ENCODE results near the gene RARS2. TPM values are rescaled to one million over a fixed set of nuclear protein-coding genes. Genes with fewer than 3 reads are reported as not detected.
"Not testable (repeated sequence)": the region's sequence is repeated elsewhere in the genome, so short reads cannot be mapped to it uniquely, and the experiment has no call there.

Gene RARS2
- total RNA-seq, 1 donor from 2014 or later, result 45.8 TPM

DNA sequence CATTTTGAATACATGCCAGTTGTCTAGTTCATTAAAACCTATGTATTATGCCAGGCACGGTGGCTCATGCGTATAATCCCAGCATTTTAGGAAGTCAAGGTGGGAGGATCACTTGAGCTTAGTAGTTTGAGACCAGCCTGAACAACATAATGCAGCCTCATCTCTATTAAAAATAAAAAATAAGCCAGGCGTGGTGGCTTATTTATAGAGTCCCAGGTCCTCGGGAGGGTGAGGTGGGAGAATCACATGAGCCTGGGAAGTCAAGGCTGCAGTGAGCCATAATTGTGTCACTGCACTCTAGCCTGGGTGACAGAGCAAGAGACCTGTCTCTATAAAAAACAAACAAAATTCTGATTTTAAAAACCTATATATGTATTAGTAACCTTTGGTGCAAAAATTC lies 27.6 kb upstream of the RARS2 start:
- Mint-ChIP-seq H3K9me3 (ENCODE audit: unreplicated experiment) (peaks cover 5% of the 10 kb centered on the region), H3K27me3 (ENCODE audit: unreplicated experiment) (no peaks in the 10 kb centered on the region), H3K36me3 (ENCODE audit: low read depth, unreplicated experiment) (peaks cover 16% of the 10 kb centered on the region), H3K27ac (ENCODE audit: unreplicated experiment) (no peak overlapping the region), H3K4me1 (ENCODE audit: unreplicated experiment) (peaks cover 5% of the 10 kb centered on the region), H3K4me3 (ENCODE audit: unreplicated experiment) (no peak overlapping the region)
- no peak for DNase-seq (ENCODE audit: low spot score)
- TF ChIP-seq, protein P1, sequence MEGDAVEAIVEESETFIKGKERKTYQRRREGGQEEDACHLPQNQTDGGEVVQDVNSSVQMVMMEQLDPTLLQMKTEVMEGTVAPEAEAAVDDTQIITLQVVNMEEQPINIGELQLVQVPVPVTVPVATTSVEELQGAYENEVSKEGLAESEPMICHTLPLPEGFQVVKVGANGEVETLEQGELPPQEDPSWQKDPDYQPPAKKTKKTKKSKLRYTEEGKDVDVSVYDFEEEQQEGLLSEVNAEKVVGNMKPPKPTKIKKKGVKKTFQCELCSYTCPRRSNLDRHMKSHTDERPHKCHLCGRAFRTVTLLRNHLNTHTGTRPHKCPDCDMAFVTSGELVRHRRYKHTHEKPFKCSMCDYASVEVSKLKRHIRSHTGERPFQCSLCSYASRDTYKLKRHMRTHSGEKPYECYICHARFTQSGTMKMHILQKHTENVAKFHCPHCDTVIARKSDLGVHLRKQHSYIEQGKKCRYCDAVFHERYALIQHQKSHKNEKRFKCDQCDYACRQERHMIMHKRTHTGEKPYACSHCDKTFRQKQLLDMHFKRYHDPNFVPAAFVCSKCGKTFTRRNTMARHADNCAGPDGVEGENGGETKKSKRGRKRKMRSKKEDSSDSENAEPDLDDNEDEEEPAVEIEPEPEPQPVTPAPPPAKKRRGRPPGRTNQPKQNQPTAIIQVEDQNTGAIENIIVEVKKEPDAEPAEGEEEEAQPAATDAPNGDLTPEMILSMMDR (IDR thresholded peaks at IDR 0.05; ENCODE audit: unreplicated experiment), result no peak

DNA sequence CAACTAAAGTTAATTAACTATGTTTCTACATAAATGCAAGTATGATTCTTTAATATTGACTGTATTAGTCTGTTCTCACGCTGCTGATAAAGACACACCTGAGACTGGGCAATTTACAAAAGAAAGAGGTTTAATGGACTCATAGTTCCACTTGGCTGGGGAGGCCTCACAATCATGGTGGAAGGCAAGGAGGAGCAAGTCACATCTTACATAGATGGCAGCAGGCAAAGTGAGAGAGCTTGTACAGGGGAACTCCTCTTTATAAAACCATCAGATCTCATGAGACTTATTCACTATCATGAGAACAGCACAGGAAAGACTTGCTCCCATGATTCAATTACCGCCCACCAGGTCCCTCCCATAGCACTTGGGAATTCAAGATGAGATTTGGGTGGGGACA lies 23.2 kb upstream of the RARS2 start:
- peaks cover 19% of the 10 kb centered on the region for H3K36me3 Mint-ChIP-seq (ENCODE audit: low read depth, unreplicated experiment)
- peak overlapping the region; percentile 12 for H3K27ac Mint-ChIP-seq (ENCODE audit: unreplicated experiment)
- DNase-seq (ENCODE audit: low spot score); H3K9me3 Mint-ChIP-seq (ENCODE audit: unreplicated experiment); H3K27me3 Mint-ChIP-seq (ENCODE audit: unreplicated experiment); H3K4me1 Mint-ChIP-seq (ENCODE audit: unreplicated experiment): not testable (repeated sequence)
- H3K4me3 Mint-ChIP-seq (ENCODE audit: unreplicated experiment), result peak overlapping the region; percentile 4

DNA sequence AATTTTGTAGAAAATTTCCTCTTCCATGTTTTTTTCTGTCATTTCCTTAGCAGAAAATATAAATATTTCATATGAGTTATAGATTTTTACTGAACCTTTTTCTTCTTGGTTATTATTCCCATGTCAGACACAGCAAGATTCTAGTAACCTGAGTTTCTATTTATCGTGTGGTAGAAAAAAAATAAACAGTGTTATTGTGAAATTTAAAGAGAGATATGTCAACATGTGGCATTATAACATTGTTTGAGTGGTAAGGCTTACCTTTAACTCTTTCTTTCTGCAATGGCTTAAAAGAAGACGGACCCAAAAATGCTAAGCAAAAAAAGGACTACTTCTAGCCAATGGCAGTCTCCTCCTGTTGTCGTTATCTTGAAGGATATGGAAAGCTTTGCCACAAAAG lies 19.0 kb upstream of the RARS2 start:
- H3K4me3 Mint-ChIP-seq (ENCODE audit: unreplicated experiment), result no peak overlapping the region
- no peak overlapping the region for H3K27ac Mint-ChIP-seq (ENCODE audit: unreplicated experiment)
- no peaks in the 10 kb centered on the region for H3K9me3 Mint-ChIP-seq (ENCODE audit: unreplicated experiment)
- DNase-seq (ENCODE audit: low spot score), result no peak
- no peaks in the 10 kb centered on the region for H3K4me1 Mint-ChIP-seq (ENCODE audit: unreplicated experiment)
- peaks cover 12% of the 10 kb centered on the region for H3K36me3 Mint-ChIP-seq (ENCODE audit: low read depth, unreplicated experiment)
- H3K27me3 Mint-ChIP-seq (ENCODE audit: unreplicated experiment), result peaks cover 2% of the 10 kb centered on the region
- TF ChIP-seq, protein P1 (IDR thresholded peaks at IDR 0.05; ENCODE audit: unreplicated experiment), result no peak

DNA sequence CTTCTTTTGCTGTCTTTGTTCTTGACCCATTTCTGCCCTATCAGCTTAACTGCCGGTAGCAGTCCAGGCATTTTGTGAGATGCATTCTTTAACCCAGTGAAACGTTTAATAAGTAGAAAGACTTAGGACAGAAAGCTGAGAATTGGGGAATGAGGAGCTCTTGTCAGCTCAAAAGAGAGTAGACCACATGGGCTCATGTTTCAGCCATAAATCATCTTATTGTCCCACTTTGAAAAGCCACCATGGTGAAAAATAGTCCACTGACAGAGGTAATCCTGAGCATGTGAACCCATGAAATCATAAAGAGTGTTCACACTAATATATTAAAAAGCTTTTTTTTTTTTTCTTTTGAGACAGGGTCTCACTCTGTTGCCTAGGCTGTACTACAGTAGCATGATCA lies 16.4 kb upstream of the RARS2 start:
- no peaks in the 10 kb centered on the region for H3K9me3 Mint-ChIP-seq (ENCODE audit: unreplicated experiment)
- no peak for DNase-seq (ENCODE audit: low spot score)
- H3K4me1 Mint-ChIP-seq (ENCODE audit: unreplicated experiment), result no peaks in the 10 kb centered on the region
- H3K27me3 Mint-ChIP-seq (ENCODE audit: unreplicated experiment), result no peaks in the 10 kb centered on the region
- TF ChIP-seq, protein P1 (IDR thresholded peaks at IDR 0.05; ENCODE audit: unreplicated experiment), result no peak
- H3K27ac Mint-ChIP-seq (ENCODE audit: unreplicated experiment), result no peak overlapping the region
- peaks cover 2% of the 10 kb centered on the region for H3K36me3 Mint-ChIP-seq (ENCODE audit: low read depth, unreplicated experiment)
- no peak overlapping the region for H3K4me3 Mint-ChIP-seq (ENCODE audit: unreplicated experiment)

DNA sequence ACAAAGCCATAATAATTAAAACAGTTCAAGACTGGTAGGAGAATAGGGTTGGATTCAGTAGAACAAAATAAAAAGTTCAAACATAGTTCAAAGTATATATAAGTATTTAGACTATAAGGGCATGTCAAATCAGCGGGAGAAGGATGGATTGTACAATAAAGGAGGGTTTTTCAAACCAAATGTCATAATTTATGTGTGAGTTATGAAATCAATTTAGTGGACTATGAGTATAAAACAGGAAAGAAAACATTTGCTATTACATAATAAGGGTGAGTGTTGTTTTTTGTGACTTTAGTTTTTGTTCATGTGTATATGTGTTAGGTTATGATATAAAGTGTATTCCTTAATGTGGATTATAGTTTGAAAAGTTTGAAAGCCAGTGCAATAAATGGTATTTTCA lies 10.8 kb upstream of the RARS2 start:
- H3K27me3 Mint-ChIP-seq (ENCODE audit: unreplicated experiment), result no peaks in the 10 kb centered on the region
- H3K4me1 Mint-ChIP-seq (ENCODE audit: unreplicated experiment), result no peaks in the 10 kb centered on the region
- no peak overlapping the region for H3K27ac Mint-ChIP-seq (ENCODE audit: unreplicated experiment)
- H3K36me3 Mint-ChIP-seq (ENCODE audit: low read depth, unreplicated experiment), result no peaks in the 10 kb centered on the region
- H3K9me3 Mint-ChIP-seq (ENCODE audit: unreplicated experiment), result no peaks in the 10 kb centered on the region
- TF ChIP-seq, protein P1 (IDR thresholded peaks at IDR 0.05; ENCODE audit: unreplicated experiment), result no peak
- no peak overlapping the region for H3K4me3 Mint-ChIP-seq (ENCODE audit: unreplicated experiment)
- DNase-seq (ENCODE audit: low spot score), result no peak

DNA sequence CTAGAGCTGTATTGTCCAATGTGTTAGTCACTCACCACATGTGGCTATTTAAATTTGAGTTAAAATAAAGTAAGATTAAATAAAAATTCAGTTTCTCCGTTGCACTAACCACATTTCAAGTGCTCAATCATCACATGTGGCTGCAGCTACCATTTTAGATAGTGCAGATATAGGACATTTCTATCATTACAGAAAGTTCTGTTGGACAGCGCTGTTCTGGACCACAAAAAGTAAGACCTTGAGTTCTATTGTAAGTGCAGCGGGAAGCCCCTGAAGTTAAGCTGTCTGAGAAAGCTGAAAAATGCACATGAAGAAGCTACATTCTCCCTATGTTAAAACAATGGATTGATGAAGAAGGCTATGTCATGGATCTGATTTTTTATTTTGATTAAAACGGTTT lies 1.2 kb upstream of the RARS2 start:
- no peaks in the 10 kb centered on the region for H3K9me3 Mint-ChIP-seq (ENCODE audit: unreplicated experiment)
- peaks cover 29% of the 10 kb centered on the region for H3K4me1 Mint-ChIP-seq (ENCODE audit: unreplicated experiment)
- no peak overlapping the region for H3K27ac Mint-ChIP-seq (ENCODE audit: unreplicated experiment)
- peak overlapping the region; percentile 98 for H3K4me3 Mint-ChIP-seq (ENCODE audit: unreplicated experiment)
- H3K36me3 Mint-ChIP-seq (ENCODE audit: low read depth, unreplicated experiment), result peaks cover 5% of the 10 kb centered on the region
- no peak for DNase-seq (ENCODE audit: low spot score)
- TF ChIP-seq, protein P1 (IDR thresholded peaks at IDR 0.05; ENCODE audit: unreplicated experiment), result no peak
- peaks cover 4% of the 10 kb centered on the region for H3K27me3 Mint-ChIP-seq (ENCODE audit: unreplicated experiment)

All from endothelial cell (in vitro differentiated cells).